K562 (cell line): ENCODE results near the gene SCN1B.

Experiments used
- ARID1B ChIP-seq: fragments of 450-650 bp; IDR thresholded peaks from 2 replicates; pipeline ENCODE4 v1.6.1; 2016; ENCODE audit warnings: antibody characterized with exemption, mild to moderate bottlenecking, inconsistent platforms
- COPS2 ChIP-seq: fragments of 450-650 bp; conservative IDR thresholded peaks from 2 replicates; pipeline ENCODE4 v1.6.1; 2016; ENCODE audit warnings: mild to moderate bottlenecking, moderate library complexity
- CTCF ChIP-seq, 3 experiments: IDR thresholded peaks in 2 of 3; conservative IDR thresholded peaks in 1 of 3; 2 replicates each; pipeline ENCODE4 v1.5.1; 2011 to 2012; ENCODE audit warnings: low read length in 3 of 3, mild to moderate bottlenecking in 3 of 3, control low read depth in 2 of 3, improper control_type of control experiment in 1 of 3, inconsistent platforms in 1 of 3, low read depth in 1 of 3, mixed read lengths in 1 of 3, moderate library complexity in 1 of 3; ENCODE audit not compliant: insufficient read depth in 2 of 3
- ELK1 ChIP-seq: sonication (generic); formaldehyde crosslinking; IDR thresholded peaks from 2 replicates; pipeline ENCODE4 v1.8.1; 2022; ENCODE audit warnings: missing genetic modification reagents
- EP300 ChIP-seq: IDR thresholded peaks from 2 replicates; pipeline ENCODE4 v1.6.1; 2012; ENCODE audit warnings: low read length, improper control_type of control experiment
- FOXM1 ChIP-seq, 2 experiments: fragments of 450-650 bp in 1 of 2; sonication (generic) in 1 of 2; formaldehyde crosslinking in 1 of 2; IDR thresholded peaks; 2 replicates each; pipeline versions ENCODE4 v1.6.1 to v1.9.0; 2017 to 2022; ENCODE audit warnings: low read depth in 2 of 2, mild to moderate bottlenecking in 2 of 2, missing genetic modification reagents in 1 of 2, moderate library complexity in 1 of 2
- MYC ChIP-seq, 2 experiments: fragments of 250-450 bp in 1 of 2; sonication (Bioruptor Pico) in 1 of 2; IDR thresholded peaks; 2 replicates each; pipeline versions ENCODE4 v1.5.1 to v1.6.1; 2012 to 2021; ENCODE audit warnings: low read depth in 2 of 2, borderline replicate concordance in 1 of 2, improper control_type of control experiment in 1 of 2, low read length in 1 of 2, mild to moderate bottlenecking in 1 of 2, moderate library complexity in 1 of 2
- PHF8 ChIP-seq: fragments of 200-600 bp; sonication (generic); IDR thresholded peaks from 2 replicates; pipeline ENCODE4 v1.6.1; 2012; ENCODE audit warnings: mixed run types, mild to moderate bottlenecking, inconsistent platforms, low read length, moderate library complexity, borderline replicate concordance
- POLR2A ChIP-seq: fragments of 450-650 bp; conservative IDR thresholded peaks from 2 replicates; pipeline ENCODE4 v1.6.1; 2016
- POLR2AphosphoS5 ChIP-seq: IDR thresholded peaks from 2 replicates; pipeline ENCODE4 v1.6.1; 2011; ENCODE audit warnings: mild to moderate bottlenecking, low read depth, low read length, moderate library complexity; ENCODE audit not compliant: control insufficient read depth, insufficient read depth
- YY1 ChIP-seq, 3 experiments: IDR thresholded peaks; 2 replicates each; pipeline ENCODE4 v1.6.1; 2011; ENCODE audit warnings: low read length in 2 of 3, mild to moderate bottlenecking in 2 of 3, moderate library complexity in 2 of 3, borderline replicate concordance in 1 of 3, control low read depth in 1 of 3, low read depth in 1 of 3; ENCODE audit not compliant: insufficient read depth in 3 of 3, insufficient replicate concordance in 2 of 3, control insufficient read depth in 1 of 3, insufficient read length in 1 of 3; ENCODE audit errors: extremely low read depth in 1 of 3
- ZNF274 ChIP-seq: IDR thresholded peaks from 2 replicates; pipeline ENCODE4 v1.6.1; 2011; ENCODE audit warnings: low read depth, mild to moderate bottlenecking, low read length, moderate library complexity, borderline replicate concordance
- ZNF740 ChIP-seq, 3 experiments: fragments of 200-800 bp in 1 of 3; sonication (Bioruptor generic) in 1 of 3; sonication (generic) in 1 of 3; formaldehyde crosslinking in 1 of 3; IDR thresholded peaks; 2 replicates each; pipeline versions ENCODE4 v1.6.1 to v1.8.0; 2016 to 2022; ENCODE audit warnings: mild to moderate bottlenecking in 2 of 3, missing compliant biosample characterization in 2 of 3, missing genetic modification characterization in 2 of 3, missing genetic modification reagents in 1 of 3
- ZNF79 ChIP-seq: fragments of 250-450 bp; sonication (Bioruptor Pico); IDR thresholded peaks from 2 replicates; pipeline ENCODE4 v1.4.0; 2020; ENCODE audit warnings: low read depth, mild to moderate bottlenecking, moderate library complexity

- TF ChIP-seq CTCF (IDR thresholded peaks at IDR 0.05 in 2 of 3, conservative IDR thresholded peaks at IDR 0.05 in 1 of 3; ENCODE audit: insufficient read depth in 2 of 3, low read depth in 1 of 3, low read length in 3 of 3) (no peak), ZNF79 (CRISPR knock-in tag) (no peak), ELK1 (CRISPR knock-in tag) (no peak), POLR2AphosphoS5 (no peak), ZNF274 (no peak), ZNF740 (CRISPR knock-in tag; IDR thresholded peaks at IDR 0.05) (no peak), ZNF740 (tag; IDR thresholded peaks at IDR 0.05) (no peak), ARID1B (no peak), MYC (IDR thresholded peaks at IDR 0.05; ENCODE audit: low read depth, low read length) (no peak), MYC (CRISPR knock-in tag; IDR thresholded peaks at IDR 0.05; ENCODE audit: borderline replicate concordance, low read depth) (no peak), FOXM1 (IDR thresholded peaks at IDR 0.05; ENCODE audit: low read depth) (no peak), FOXM1 (CRISPR knock-in tag; IDR thresholded peaks at IDR 0.05; ENCODE audit: low read depth) (no peak), POLR2A (no peak), YY1 (IDR thresholded peaks at IDR 0.05; ENCODE audit: borderline replicate concordance in 1 of 3, control insufficient read depth in 1 of 3, extremely low read depth in 1 of 3, insufficient read depth in 3 of 3, insufficient read length in 1 of 3, insufficient replicate concordance in 2 of 3, low read depth in 1 of 3, low read length in 2 of 3) (no peak), COPS2 (no peak), PHF8 (no peak), EP300 (no peak)
Measured at GRCh38 chr19:34982275-34982674, 48.0 kb upstream of the SCN1B start.
